HG03520 (cell line): Measurements from ENCODE around the gene PNMT.

Source experiments
- ATAC-seq: cut with Tn5 transposase; IDR thresholded peaks from one replicate; pipeline ENCODE4 v1.9.1; 2021; ENCODE audit warnings: mild to moderate bottlenecking, moderate library complexity; ENCODE audit not compliant: unreplicated experiment

Gene PNMT

GRCh38 chr17:39667945-39668924 is at the start of gene PNMT:
TSS of gene PNMT (plus strand) at chr17:39668453. CDS start at chr17:39668476, 23 bp downstream.
- no peak for ATAC-seq

GRCh38 chr17:39618956-39619785 is 49.1 kb upstream of the PNMT start:
- no peak for ATAC-seq

GRCh38 chr17:39619786-39620101 is 48.5 kb upstream of the PNMT start:
- no peak for ATAC-seq

- no peak for ATAC-seq
Observed at GRCh38 chr17:39621523-39622379, 46.5 kb upstream of the PNMT start.

GRCh38 chr17:39622380-39623006 is 45.8 kb upstream of the PNMT start:
- ATAC-seq, result no peak

- no peak for ATAC-seq
Observed at GRCh38 chr17:39623356-39623950, 44.8 kb upstream of the PNMT start.

- no peak for ATAC-seq
Observed at GRCh38 chr17:39624313-39624712, 43.9 kb upstream of the PNMT start.

GRCh38 chr17:39625198-39625785 is 43.0 kb upstream of the PNMT start:
- ATAC-seq, result no peak

GRCh38 chr17:39626171-39627046 is 41.8 kb upstream of the PNMT start, which contains the start of gene PPP1R1B:
TSS of gene PPP1R1B (plus strand) at chr17:39626952. CDS start at chr17:39627393, 441 bp downstream.
- ATAC-seq, result no peak

- ATAC-seq, result no peak
Observed at GRCh38 chr17:39627047-39627711, 41.1 kb upstream of the PNMT start.

- ATAC-seq, result no peak
Observed at GRCh38 chr17:39627712-39628516, 40.3 kb upstream of the PNMT start.

GRCh38 chr17:39628655-39629493 is 39.4 kb upstream of the PNMT start:
- no peak for ATAC-seq

- ATAC-seq, result no peak
Observed at GRCh38 chr17:39629494-39629880, 38.8 kb upstream of the PNMT start.

- no peak for ATAC-seq
Observed at GRCh38 chr17:39629898-39630297, 38.4 kb upstream of the PNMT start.

GRCh38 chr17:39631403-39631802 is 36.9 kb upstream of the PNMT start:
- no peak for ATAC-seq
